Neural cell (in vitro differentiated cells): ENCODE measurements around the gene KMO. TPM values are rescaled to one million over a fixed set of nuclear protein-coding genes. Genes with fewer than 3 reads are reported as not detected.

Source experiments
- H2AFZ ChIP-seq: fragments of 200-600, 300-800 bp; sonication (generic), shearing (Covaris generic); 2 replicates; pipeline ENCODE4 v1.6.0; 2014; ENCODE audit warnings: low read depth, mild to moderate bottlenecking, antibody characterized with exemption, low read length, moderate library complexity
- H3F3A ChIP-seq: fragments of 200-600 bp; shearing (Covaris generic); 2 replicates; pipeline ENCODE4 v1.6.1; 2016; ENCODE audit warnings: mild to moderate bottlenecking, moderate library complexity, mixed read lengths, antibody characterized with exemption, low read length; ENCODE audit not compliant: insufficient read depth, poor library complexity, severe bottlenecking
- H3K27ac ChIP-seq: fragments of 200-600, 300-800 bp; sonication (generic), shearing (Covaris generic); 2 replicates; pipeline ENCODE4 v1.5.1; 2014; ENCODE audit warnings: mild to moderate bottlenecking, low read length, moderate library complexity
- H3K27me3 ChIP-seq: fragments of 300-800, 200-600 bp; sonication (generic), shearing (Covaris generic); 2 replicates; pipeline ENCODE4 v1.6.0; 2014; ENCODE audit warnings: mild to moderate bottlenecking, low read depth, low read length, moderate library complexity; ENCODE audit not compliant: insufficient read depth
- H3K36me3 ChIP-seq: fragments of 300-800, 200-600 bp; sonication (generic), shearing (Covaris generic); 2 replicates; pipeline ENCODE4 v1.5.1; 2014; ENCODE audit warnings: mild to moderate bottlenecking, antibody characterized with exemption, low read length, moderate library complexity; ENCODE audit not compliant: insufficient read depth
- H3K4me2 ChIP-seq: fragments of 300-800, 200-600 bp; sonication (generic), shearing (Covaris generic); 2 replicates; pipeline ENCODE4 v1.6.0; 2014; ENCODE audit warnings: mild to moderate bottlenecking, low read length
- H3K4me3 ChIP-seq: fragments of 300-800, 200-600 bp; sonication (generic), shearing (Covaris generic); 2 replicates; pipeline ENCODE4 v1.5.1; 2014; ENCODE audit warnings: mild to moderate bottlenecking, low read length, moderate library complexity
- H3K79me2 ChIP-seq: fragments of 200-600 bp; shearing (Covaris generic); replicated peaks from 2 replicates; pipeline ENCODE4 v1.6.0; 2014; ENCODE audit warnings: mild to moderate bottlenecking, low read length, moderate library complexity; ENCODE audit not compliant: insufficient read depth
- H3K9ac ChIP-seq: fragments of 300-800, 200-600 bp; sonication (generic), shearing (Covaris generic); 2 replicates; pipeline ENCODE4 v1.6.1; 2016; ENCODE audit warnings: mild to moderate bottlenecking, low read length, mixed read lengths
- H3K9me2 ChIP-seq: fragments of 200-600 bp; shearing (Covaris generic); 2 replicates; pipeline ENCODE4 v1.6.1; 2016; ENCODE audit warnings: mild to moderate bottlenecking, low read length, mixed read lengths; ENCODE audit not compliant: insufficient read depth
- H3K9me3 ChIP-seq: fragments of 200-600, 300-800 bp; sonication (generic), shearing (Covaris generic); 2 replicates; pipeline ENCODE4 v1.6.1; 2016; ENCODE audit warnings: mild to moderate bottlenecking, mixed run types, low read length, moderate library complexity, mixed read lengths
- H4K20me1 ChIP-seq: fragments of 200-600 bp; shearing (Covaris generic); 2 replicates; pipeline ENCODE4 v1.6.1; 2016; ENCODE audit warnings: mild to moderate bottlenecking, mixed run types; ENCODE audit not compliant: insufficient read depth
- CTCF ChIP-seq: fragments of 450-650 bp; IDR thresholded peaks from 2 replicates; pipeline ENCODE4 v1.5.1; 2014; ENCODE audit warnings: antibody characterized with exemption, mild to moderate bottlenecking, moderate library complexity; ENCODE audit not compliant: poor library complexity, severe bottlenecking
- EP300 ChIP-seq: fragments of 450-650 bp; conservative IDR thresholded peaks from 2 replicates; pipeline ENCODE4 v1.6.1; 2014; ENCODE audit warnings: antibody characterized with exemption, mild to moderate bottlenecking, moderate library complexity; ENCODE audit not compliant: poor library complexity, severe bottlenecking
- EZH2 ChIP-seq: fragments of 200-600, 300-800 bp; shearing (Covaris generic), sonication (generic); IDR thresholded peaks from 2 replicates; pipeline ENCODE4 v1.6.1; 2014; ENCODE audit warnings: antibody characterized with exemption, low read length, borderline replicate concordance, mild to moderate bottlenecking; ENCODE audit not compliant: insufficient read depth, poor library complexity, severe bottlenecking
- MXI1 ChIP-seq: fragments of 450-650 bp; conservative IDR thresholded peaks from 2 replicates; pipeline ENCODE4 v1.6.1; 2014; ENCODE audit warnings: antibody characterized with exemption, mild to moderate bottlenecking; ENCODE audit not compliant: poor library complexity, severe bottlenecking
- POLR2AphosphoS5 ChIP-seq: IDR thresholded peaks from 2 replicates; pipeline ENCODE4 v1.6.1; 2012
- RAD21 ChIP-seq: fragments of 450-650 bp; conservative IDR thresholded peaks from 2 replicates; pipeline ENCODE4 v1.6.1; 2014; ENCODE audit warnings: antibody characterized with exemption, mild to moderate bottlenecking, moderate library complexity
- REST ChIP-seq: IDR thresholded peaks from 2 replicates; pipeline ENCODE4 v1.6.1; 2012; ENCODE audit warnings: borderline replicate concordance
- SMC3 ChIP-seq: fragments of 450-650 bp; conservative IDR thresholded peaks from 2 replicates; pipeline ENCODE4 v1.6.1; 2014; ENCODE audit warnings: antibody characterized with exemption, mild to moderate bottlenecking, moderate library complexity; ENCODE audit not compliant: poor library complexity
- TAF1 ChIP-seq: IDR thresholded peaks from 2 replicates; pipeline ENCODE4 v1.6.1; 2012; ENCODE audit warnings: low read depth
- polyA plus RNA-seq: library from polyadenylated mRNA; depleted of rRNA; stranded (reverse); fragments of >200 nt; gene quantifications from 2 replicates; pipeline ENCODE4 v1.2.3, GENCODE V29; 2014

Gene KMO
- polyA plus RNA-seq, 1 donor from 2014 or later: 0.72 TPM

GRCh38 chr1:241519308-241520079 lies 12.7 kb upstream of the KMO start, which contains the start of gene FH:
FH (minus strand) TSS chr1:241519755; CDS start chr1:241519722, 33 bp downstream.
- Histone ChIP-seq H3K27me3 (no peaks in the 10 kb centered on the region), H4K20me1 (no peaks in the 10 kb centered on the region), H2AFZ (peak within 1 kb of the TSS; percentile 57), H3K9ac (peak within 1 kb of the TSS; percentile 82), H3K27ac (peak within 1 kb of the TSS; percentile 71), H3K4me3 (peak within 1 kb of the TSS; percentile 88), H3K9me3 (no peaks in the 10 kb centered on the region), H3K79me2 (peaks cover 25% of the 10 kb centered on the region), H3K36me3 (no peaks in the 10 kb centered on the region), H3F3A (no peaks in the 10 kb centered on the region), H3K4me2 (peak within 1 kb of the TSS; percentile 82), H3K9me2 (no peaks in the 10 kb centered on the region)
- TF ChIP-seq TAF1: peak; percentile 79
- peak; percentile 80 for TF ChIP-seq REST
- peak; percentile 83 for TF ChIP-seq MXI1
- TF ChIP-seq RAD21: peak; percentile 27
- TF ChIP-seq POLR2AphosphoS5: peak; percentile 94
- TF ChIP-seq SMC3: peak; percentile 36
- peak; percentile 43 for TF ChIP-seq EP300
- no peak for TF ChIP-seq EZH2
- no peak for TF ChIP-seq CTCF

GRCh38 chr1:241520080-241520465 lies 12.1 kb upstream of the KMO start:
- peak overlapping the region; percentile 61 for H3K27ac ChIP-seq
- H3K9ac ChIP-seq: peak overlapping the region; percentile 46
- no peaks in the 10 kb centered on the region for H3K9me2 ChIP-seq
- no peaks in the 10 kb centered on the region for H4K20me1 ChIP-seq
- TF ChIP-seq MXI1 (no peak), EZH2 (no peak), POLR2AphosphoS5 (no peak), REST (no peak), SMC3 (no peak), CTCF (no peak), EP300 (no peak), TAF1 (no peak), RAD21 (no peak)
- H3K36me3 ChIP-seq: no peaks in the 10 kb centered on the region
- H3K27me3 ChIP-seq: no peaks in the 10 kb centered on the region
- H3K79me2 ChIP-seq: peaks cover 25% of the 10 kb centered on the region
- H3K4me2 ChIP-seq: peak overlapping the region; percentile 31
- no peaks in the 10 kb centered on the region for H3F3A ChIP-seq
- no peaks in the 10 kb centered on the region for H3K9me3 ChIP-seq
- peak overlapping the region; percentile 88 for H3K4me3 ChIP-seq
- H2AFZ ChIP-seq: peak overlapping the region; percentile 57
